ENCODE data around the gene AADACL4. TPM values are rescaled to one million over a fixed set of nuclear protein-coding genes. Genes with fewer than 3 reads are reported as not detected.

AADACL4 gene
- polyA plus RNA-seq (ENCODE audit: insufficient read length): 1.8 TPM
- long read RNA-seq, donor 1: 0 reads
- long read RNA-seq, donor 2: 0 reads
- long read RNA-seq, donor 3: 0 reads
- long read RNA-seq, donor 4: 0 reads
- long read RNA-seq, donor 5, partial matches to known transcripts: 0 of 1 reads
- long read RNA-seq, donor 5, other reads (novel, unspliced or antisense): 0 of 1 reads
- long read RNA-seq, donor 6: 0 reads
- long read RNA-seq, donor 7: 0 reads
- long read RNA-seq, donor 8: 0 reads

- DNase-seq: no peak
These were observed at the start of gene AADACL4 for GRCh38 chr1:12643785-12644184. AADACL4 (plus strand) TSS chr1:12644085; CDS start chr1:12644547, 462 bp downstream.

- no peak for DNase-seq
These were observed 49.4 kb upstream of the AADACL4 start for GRCh38 chr1:12594490-12594889.

GRCh38 chr1:12594966-12595756 lies 48.7 kb upstream of the AADACL4 start:
- DNase-seq: peak; percentile 81

GRCh38 chr1:12595757-12596006 lies 48.2 kb upstream of the AADACL4 start:
- no peak for DNase-seq

GRCh38 chr1:12596007-12596821 lies 47.7 kb upstream of the AADACL4 start:
- DNase-seq: peak; percentile 74

- DNase-seq: no peak
These were observed 46.1 kb upstream of the AADACL4 start for GRCh38 chr1:12597792-12598191.

- DNase-seq: peak; percentile 66
These were observed 44.9 kb upstream of the AADACL4 start for GRCh38 chr1:12598974-12599373.

GRCh38 chr1:12599657-12600056 lies 44.2 kb upstream of the AADACL4 start:
- no peak for DNase-seq

- DNase-seq: no peak
These were observed 43.5 kb upstream of the AADACL4 start for GRCh38 chr1:12600335-12600734.

GRCh38 chr1:12600880-12601633 lies 42.8 kb upstream of the AADACL4 start:
- no peak for DNase-seq

- no peak for DNase-seq
These were observed 41.9 kb upstream of the AADACL4 start for GRCh38 chr1:12601700-12602658.

GRCh38 chr1:12602659-12603024 lies 41.2 kb upstream of the AADACL4 start:
- no peak for DNase-seq

- DNase-seq: no peak
These were observed 40.7 kb upstream of the AADACL4 start for GRCh38 chr1:12603224-12603623.

- no peak for DNase-seq
These were observed 39.6 kb upstream of the AADACL4 start for GRCh38 chr1:12604114-12604874.

GRCh38 chr1:12604986-12605385 lies 38.9 kb upstream of the AADACL4 start:
- DNase-seq: no peak

GRCh38 chr1:12607263-12607662 lies 36.6 kb upstream of the AADACL4 start:
- DNase-seq: no peak

GRCh38 chr1:12608311-12608957 lies 35.5 kb upstream of the AADACL4 start:
- no peak for DNase-seq

- no peak for DNase-seq
These were observed 34.3 kb upstream of the AADACL4 start for GRCh38 chr1:12609469-12610003.

- DNase-seq: no peak
These were observed 33.5 kb upstream of the AADACL4 start for GRCh38 chr1:12610305-12610935.

Measured in left kidney (tissue), 8 donors.